GM23338 (cell line): ENCODE results near the gene HNF1A. TPM values are rescaled to one million over a fixed set of nuclear protein-coding genes. Genes with fewer than 3 reads are reported as not detected.

ENCODE experiments used
- ATAC-seq: fragments of 200-7000 bp; cut with Tn5 transposase; 3 replicates; pipeline ENCODE4 v1.9.1; 2020
- DNase-seq: peaks from one replicate; pipeline ENCODE4 v3.0.0-alpha.2; 2015; ENCODE audit warnings: low spot score
- H2AFZ ChIP-seq: fragments of 200-600 bp; sonication (generic); 2 replicates; pipeline ENCODE4 v1.8.0; 2016; ENCODE audit warnings: antibody characterized with exemption, mild to moderate bottlenecking, moderate library complexity
- H3F3A ChIP-seq: fragments of 200-600 bp; sonication (generic); replicated peaks from 2 replicates; pipeline ENCODE4 v1.8.0; 2017; ENCODE audit warnings: antibody characterized with exemption, mixed run types, low read depth
- H3K27ac ChIP-seq: fragments of 200-600 bp; sonication (generic); 2 replicates; pipeline ENCODE4 v1.6.1; 2016; ENCODE audit warnings: low read depth
- H3K27me3 ChIP-seq: fragments of 200-600 bp; sonication (generic); 2 replicates; pipeline ENCODE4 v1.8.0; 2016; ENCODE audit warnings: mild to moderate bottlenecking, mixed run types, moderate library complexity; ENCODE audit not compliant: insufficient read depth
- H3K36me3 ChIP-seq: fragments of 200-600 bp; sonication (generic); 2 replicates; pipeline ENCODE4 v1.8.0; 2016; ENCODE audit warnings: mild to moderate bottlenecking; ENCODE audit not compliant: insufficient read depth
- H3K4me1 ChIP-seq: fragments of 200-600 bp; sonication (generic); 2 replicates; pipeline ENCODE4 v1.8.0; 2016; ENCODE audit warnings: mild to moderate bottlenecking, moderate library complexity; ENCODE audit not compliant: insufficient read depth
- H3K4me2 ChIP-seq: fragments of 200-600 bp; sonication (generic); 2 replicates; pipeline ENCODE4 v1.7.1; 2017; ENCODE audit warnings: mixed run types
- H3K4me3 ChIP-seq: fragments of 200-600 bp; sonication (generic); 2 replicates; pipeline ENCODE4 v1.6.1; 2016; ENCODE audit warnings: mixed run types
- H3K79me2 ChIP-seq: fragments of 200-600 bp; sonication (generic); replicated peaks from 2 replicates; pipeline ENCODE4 v1.8.0; 2017; ENCODE audit warnings: mild to moderate bottlenecking; ENCODE audit not compliant: insufficient read depth
- H3K9me2 ChIP-seq: fragments of 200-600 bp; sonication (generic); 2 replicates; pipeline ENCODE4 v1.8.0; 2017; ENCODE audit not compliant: insufficient read depth
- H4K20me1 ChIP-seq: fragments of 200-600 bp; sonication (generic); replicated peaks from 2 replicates; pipeline ENCODE4 v1.8.0; 2017; ENCODE audit warnings: mild to moderate bottlenecking; ENCODE audit not compliant: insufficient read depth
- H3K27ac Mint-ChIP-seq: 2 replicates; pipeline ENCODE4 v1.8.0; 2020; ENCODE audit warnings: inconsistent platforms, mild to moderate bottlenecking, moderate library complexity, mixed read lengths
- H3K27me3 Mint-ChIP-seq: 3 replicates; pipeline ENCODE4 v1.8.0; 2022; ENCODE audit warnings: low read depth, mild to moderate bottlenecking, moderate library complexity, mixed read lengths, inconsistent platforms; ENCODE audit not compliant: insufficient read depth, poor library complexity
- H3K36me3 Mint-ChIP-seq: 3 replicates; pipeline ENCODE4 v1.8.0; 2021; ENCODE audit warnings: low read depth, mild to moderate bottlenecking, inconsistent platforms, moderate library complexity, mixed read lengths
- H3K4me1 Mint-ChIP-seq: 3 replicates; pipeline ENCODE4 v1.8.0; 2020; ENCODE audit warnings: mild to moderate bottlenecking, inconsistent platforms, mixed read lengths
- H3K4me3 Mint-ChIP-seq: 3 replicates; pipeline ENCODE4 v1.8.0; 2021; ENCODE audit warnings: moderate library complexity, mild to moderate bottlenecking, inconsistent platforms, mixed read lengths
- H3K9me3 Mint-ChIP-seq: 3 replicates; pipeline ENCODE4 v1.8.0; 2020; ENCODE audit warnings: moderate library complexity, mild to moderate bottlenecking, inconsistent platforms, mixed read lengths
- CREB1 ChIP-seq: fragments of 250-450 bp; sonication (Bioruptor Pico); IDR thresholded peaks from 2 replicates; pipeline ENCODE4 v1.5.0; 2020; ENCODE audit warnings: low read depth, mild to moderate bottlenecking, moderate library complexity
- EZH2 ChIP-seq: fragments of 200-600 bp; sonication (generic); IDR thresholded peaks from one replicate; pipeline ENCODE4 v1.8.0; 2017; ENCODE audit warnings: antibody characterized with exemption, mild to moderate bottlenecking, low read depth; ENCODE audit not compliant: unreplicated experiment
- EZH2phosphoT487 ChIP-seq: fragments of 200-600 bp; sonication (generic); IDR thresholded peaks from one replicate; pipeline ENCODE4 v1.8.1; 2018; ENCODE audit warnings: antibody characterized with exemption; ENCODE audit not compliant: unreplicated experiment
- JUNB ChIP-seq: IDR thresholded peaks from one replicate; pipeline ENCODE4 v1.6.1; 2016; ENCODE audit warnings: antibody characterized with exemption; ENCODE audit not compliant: unreplicated experiment
- NANOG ChIP-seq: IDR thresholded peaks from 2 replicates; pipeline ENCODE4 v1.6.1; 2016; ENCODE audit warnings: antibody characterized with exemption, borderline replicate concordance
- POLR2AphosphoS5 ChIP-seq: IDR thresholded peaks from 2 replicates; pipeline ENCODE4 v1.6.1; 2016; ENCODE audit warnings: antibody characterized with exemption, low read depth
- ZNF114 ChIP-seq: fragments of 250-450 bp; sonication (Bioruptor Pico); IDR thresholded peaks from 2 replicates; pipeline ENCODE4 v1.5.0; 2020; ENCODE audit warnings: mild to moderate bottlenecking, moderate library complexity
- ZNF331 ChIP-seq: fragments of 250-450 bp; sonication (Bioruptor Pico); IDR thresholded peaks from 2 replicates; pipeline ENCODE4 v1.5.0; 2020; ENCODE audit warnings: low read depth, mild to moderate bottlenecking, moderate library complexity
- polyA plus RNA-seq: library from polyadenylated mRNA; unstranded; fragments of >200 nt; fragmentation: Nextera tagmentation; extraction: Ambion mirVana; gene quantifications from 2 replicates; pipeline ENCODE4 v1.2.1, GENCODE V29; 2016
- total RNA-seq: library from RNA; depleted of rRNA; stranded (reverse); fragments of >200 nt; shearing (Covaris generic); gene quantifications from 2 replicates; pipeline ENCODE4 v1.2.3, GENCODE V29; 2014
- TF ChIP-seq, protein P1 (sequence below): IDR thresholded peaks from one replicate; pipeline ENCODE4 v1.6.1; 2018; ENCODE audit warnings: antibody characterized with exemption; ENCODE audit not compliant: unreplicated experiment
- TF ChIP-seq, protein P2 (sequence below): IDR thresholded peaks from 2 replicates; pipeline ENCODE4 v1.6.1; 2016; ENCODE audit warnings: antibody characterized with exemption
- TF ChIP-seq, protein P3 (sequence below), 2 experiments: fragments of 200-600 bp in 1 of 2; sonication (generic) in 1 of 2; conservative IDR thresholded peaks; 2 replicates each; pipeline versions ENCODE4 v1.5.1 to v1.6.1; 2016 to 2017; ENCODE audit warnings: antibody characterized with exemption in 2 of 2, low read depth in 2 of 2, mild to moderate bottlenecking in 2 of 2, moderate library complexity in 1 of 2
- TF ChIP-seq, protein P4 (sequence below): fragments of 250-450 bp; sonication (Bioruptor Pico); IDR thresholded peaks from 2 replicates; pipeline ENCODE4 v1.5.0; 2020; ENCODE audit warnings: mild to moderate bottlenecking, moderate library complexity

Gene HNF1A
- total and polyA plus RNA-seq, 2 experiments from 2014 or later: 0.11 TPM; not detected in 1

DNA sequence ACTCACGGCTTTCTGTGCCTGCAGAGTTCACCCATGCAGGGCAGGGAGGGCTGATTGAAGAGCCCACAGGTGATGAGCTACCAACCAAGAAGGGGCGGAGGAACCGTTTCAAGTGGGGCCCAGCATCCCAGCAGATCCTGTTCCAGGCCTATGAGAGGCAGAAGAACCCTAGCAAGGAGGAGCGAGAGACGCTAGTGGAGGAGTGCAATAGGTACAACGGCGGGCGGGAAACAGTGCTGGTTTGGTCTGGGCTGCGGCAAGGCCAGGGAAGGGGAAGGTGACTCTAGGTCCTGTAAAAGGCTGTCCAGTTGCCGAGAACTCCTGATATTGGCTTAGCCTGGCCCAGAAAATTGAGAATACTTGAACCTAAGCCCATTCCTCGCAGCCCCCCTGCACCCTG, 15.2 kb downstream of the HNF1A start (continued):
- TF ChIP-seq, protein P1, sequence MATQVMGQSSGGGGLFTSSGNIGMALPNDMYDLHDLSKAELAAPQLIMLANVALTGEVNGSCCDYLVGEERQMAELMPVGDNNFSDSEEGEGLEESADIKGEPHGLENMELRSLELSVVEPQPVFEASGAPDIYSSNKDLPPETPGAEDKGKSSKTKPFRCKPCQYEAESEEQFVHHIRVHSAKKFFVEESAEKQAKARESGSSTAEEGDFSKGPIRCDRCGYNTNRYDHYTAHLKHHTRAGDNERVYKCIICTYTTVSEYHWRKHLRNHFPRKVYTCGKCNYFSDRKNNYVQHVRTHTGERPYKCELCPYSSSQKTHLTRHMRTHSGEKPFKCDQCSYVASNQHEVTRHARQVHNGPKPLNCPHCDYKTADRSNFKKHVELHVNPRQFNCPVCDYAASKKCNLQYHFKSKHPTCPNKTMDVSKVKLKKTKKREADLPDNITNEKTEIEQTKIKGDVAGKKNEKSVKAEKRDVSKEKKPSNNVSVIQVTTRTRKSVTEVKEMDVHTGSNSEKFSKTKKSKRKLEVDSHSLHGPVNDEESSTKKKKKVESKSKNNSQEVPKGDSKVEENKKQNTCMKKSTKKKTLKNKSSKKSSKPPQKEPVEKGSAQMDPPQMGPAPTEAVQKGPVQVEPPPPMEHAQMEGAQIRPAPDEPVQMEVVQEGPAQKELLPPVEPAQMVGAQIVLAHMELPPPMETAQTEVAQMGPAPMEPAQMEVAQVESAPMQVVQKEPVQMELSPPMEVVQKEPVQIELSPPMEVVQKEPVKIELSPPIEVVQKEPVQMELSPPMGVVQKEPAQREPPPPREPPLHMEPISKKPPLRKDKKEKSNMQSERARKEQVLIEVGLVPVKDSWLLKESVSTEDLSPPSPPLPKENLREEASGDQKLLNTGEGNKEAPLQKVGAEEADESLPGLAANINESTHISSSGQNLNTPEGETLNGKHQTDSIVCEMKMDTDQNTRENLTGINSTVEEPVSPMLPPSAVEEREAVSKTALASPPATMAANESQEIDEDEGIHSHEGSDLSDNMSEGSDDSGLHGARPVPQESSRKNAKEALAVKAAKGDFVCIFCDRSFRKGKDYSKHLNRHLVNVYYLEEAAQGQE: no peak

DNA sequence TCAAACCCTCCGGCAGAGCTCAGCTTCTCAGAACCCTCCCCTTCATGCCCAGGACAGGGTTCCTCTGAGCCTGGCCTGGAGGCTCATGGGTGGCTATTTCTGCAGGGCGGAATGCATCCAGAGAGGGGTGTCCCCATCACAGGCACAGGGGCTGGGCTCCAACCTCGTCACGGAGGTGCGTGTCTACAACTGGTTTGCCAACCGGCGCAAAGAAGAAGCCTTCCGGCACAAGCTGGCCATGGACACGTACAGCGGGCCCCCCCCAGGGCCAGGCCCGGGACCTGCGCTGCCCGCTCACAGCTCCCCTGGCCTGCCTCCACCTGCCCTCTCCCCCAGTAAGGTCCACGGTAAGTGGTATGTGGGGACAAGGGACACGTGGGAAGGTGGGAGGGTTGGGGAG, 15.7 kb downstream of the HNF1A start:
- Histone ChIP-seq H2AFZ (no peak overlapping the region), H3K4me1 (no peaks in the 10 kb centered on the region), H3K79me2 (no peaks in the 10 kb centered on the region), H3K4me3 (no peak overlapping the region), H3K4me2 (no peak overlapping the region), H4K20me1 (no peaks in the 10 kb centered on the region), H3K27ac (no peak overlapping the region), H3F3A (no peaks in the 10 kb centered on the region), H3K36me3 (no peaks in the 10 kb centered on the region), H3K27me3 (no peaks in the 10 kb centered on the region), H3K9me2 (no peaks in the 10 kb centered on the region)
- Mint-ChIP-seq H3K27me3 (peaks cover 6% of the 10 kb centered on the region), H3K36me3 (no peaks in the 10 kb centered on the region; the same call in 2 of the 3 replicates), H3K4me1 (no peaks in the 10 kb centered on the region), H3K9me3 (peaks cover 4% of the 10 kb centered on the region; the same call in 1 of the 3 replicates), H3K4me3 (no peak overlapping the region), H3K27ac (no peak overlapping the region)
- no peak for DNase-seq
- no peak for ATAC-seq
- TF ChIP-seq EZH2phosphoT487: no peak
- no peak for TF ChIP-seq CREB1 (CRISPR knock-in tag)
- TF ChIP-seq EZH2: no peak
- TF ChIP-seq, protein P2, sequence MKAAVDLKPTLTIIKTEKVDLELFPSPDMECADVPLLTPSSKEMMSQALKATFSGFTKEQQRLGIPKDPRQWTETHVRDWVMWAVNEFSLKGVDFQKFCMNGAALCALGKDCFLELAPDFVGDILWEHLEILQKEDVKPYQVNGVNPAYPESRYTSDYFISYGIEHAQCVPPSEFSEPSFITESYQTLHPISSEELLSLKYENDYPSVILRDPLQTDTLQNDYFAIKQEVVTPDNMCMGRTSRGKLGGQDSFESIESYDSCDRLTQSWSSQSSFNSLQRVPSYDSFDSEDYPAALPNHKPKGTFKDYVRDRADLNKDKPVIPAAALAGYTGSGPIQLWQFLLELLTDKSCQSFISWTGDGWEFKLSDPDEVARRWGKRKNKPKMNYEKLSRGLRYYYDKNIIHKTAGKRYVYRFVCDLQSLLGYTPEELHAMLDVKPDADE: no peak
- TF ChIP-seq NANOG: no peak
- no peak for TF ChIP-seq POLR2AphosphoS5
- TF ChIP-seq JUNB: no peak
- no peak for TF ChIP-seq ZNF114 (CRISPR knock-in tag)
- TF ChIP-seq, protein P3, sequence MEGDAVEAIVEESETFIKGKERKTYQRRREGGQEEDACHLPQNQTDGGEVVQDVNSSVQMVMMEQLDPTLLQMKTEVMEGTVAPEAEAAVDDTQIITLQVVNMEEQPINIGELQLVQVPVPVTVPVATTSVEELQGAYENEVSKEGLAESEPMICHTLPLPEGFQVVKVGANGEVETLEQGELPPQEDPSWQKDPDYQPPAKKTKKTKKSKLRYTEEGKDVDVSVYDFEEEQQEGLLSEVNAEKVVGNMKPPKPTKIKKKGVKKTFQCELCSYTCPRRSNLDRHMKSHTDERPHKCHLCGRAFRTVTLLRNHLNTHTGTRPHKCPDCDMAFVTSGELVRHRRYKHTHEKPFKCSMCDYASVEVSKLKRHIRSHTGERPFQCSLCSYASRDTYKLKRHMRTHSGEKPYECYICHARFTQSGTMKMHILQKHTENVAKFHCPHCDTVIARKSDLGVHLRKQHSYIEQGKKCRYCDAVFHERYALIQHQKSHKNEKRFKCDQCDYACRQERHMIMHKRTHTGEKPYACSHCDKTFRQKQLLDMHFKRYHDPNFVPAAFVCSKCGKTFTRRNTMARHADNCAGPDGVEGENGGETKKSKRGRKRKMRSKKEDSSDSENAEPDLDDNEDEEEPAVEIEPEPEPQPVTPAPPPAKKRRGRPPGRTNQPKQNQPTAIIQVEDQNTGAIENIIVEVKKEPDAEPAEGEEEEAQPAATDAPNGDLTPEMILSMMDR (conservative IDR thresholded peaks at IDR 0.05; ENCODE audit: low read depth in 2 of 2): no peak
- no peak for TF ChIP-seq ZNF331 (CRISPR knock-in tag)
- TF ChIP-seq, protein P4, sequence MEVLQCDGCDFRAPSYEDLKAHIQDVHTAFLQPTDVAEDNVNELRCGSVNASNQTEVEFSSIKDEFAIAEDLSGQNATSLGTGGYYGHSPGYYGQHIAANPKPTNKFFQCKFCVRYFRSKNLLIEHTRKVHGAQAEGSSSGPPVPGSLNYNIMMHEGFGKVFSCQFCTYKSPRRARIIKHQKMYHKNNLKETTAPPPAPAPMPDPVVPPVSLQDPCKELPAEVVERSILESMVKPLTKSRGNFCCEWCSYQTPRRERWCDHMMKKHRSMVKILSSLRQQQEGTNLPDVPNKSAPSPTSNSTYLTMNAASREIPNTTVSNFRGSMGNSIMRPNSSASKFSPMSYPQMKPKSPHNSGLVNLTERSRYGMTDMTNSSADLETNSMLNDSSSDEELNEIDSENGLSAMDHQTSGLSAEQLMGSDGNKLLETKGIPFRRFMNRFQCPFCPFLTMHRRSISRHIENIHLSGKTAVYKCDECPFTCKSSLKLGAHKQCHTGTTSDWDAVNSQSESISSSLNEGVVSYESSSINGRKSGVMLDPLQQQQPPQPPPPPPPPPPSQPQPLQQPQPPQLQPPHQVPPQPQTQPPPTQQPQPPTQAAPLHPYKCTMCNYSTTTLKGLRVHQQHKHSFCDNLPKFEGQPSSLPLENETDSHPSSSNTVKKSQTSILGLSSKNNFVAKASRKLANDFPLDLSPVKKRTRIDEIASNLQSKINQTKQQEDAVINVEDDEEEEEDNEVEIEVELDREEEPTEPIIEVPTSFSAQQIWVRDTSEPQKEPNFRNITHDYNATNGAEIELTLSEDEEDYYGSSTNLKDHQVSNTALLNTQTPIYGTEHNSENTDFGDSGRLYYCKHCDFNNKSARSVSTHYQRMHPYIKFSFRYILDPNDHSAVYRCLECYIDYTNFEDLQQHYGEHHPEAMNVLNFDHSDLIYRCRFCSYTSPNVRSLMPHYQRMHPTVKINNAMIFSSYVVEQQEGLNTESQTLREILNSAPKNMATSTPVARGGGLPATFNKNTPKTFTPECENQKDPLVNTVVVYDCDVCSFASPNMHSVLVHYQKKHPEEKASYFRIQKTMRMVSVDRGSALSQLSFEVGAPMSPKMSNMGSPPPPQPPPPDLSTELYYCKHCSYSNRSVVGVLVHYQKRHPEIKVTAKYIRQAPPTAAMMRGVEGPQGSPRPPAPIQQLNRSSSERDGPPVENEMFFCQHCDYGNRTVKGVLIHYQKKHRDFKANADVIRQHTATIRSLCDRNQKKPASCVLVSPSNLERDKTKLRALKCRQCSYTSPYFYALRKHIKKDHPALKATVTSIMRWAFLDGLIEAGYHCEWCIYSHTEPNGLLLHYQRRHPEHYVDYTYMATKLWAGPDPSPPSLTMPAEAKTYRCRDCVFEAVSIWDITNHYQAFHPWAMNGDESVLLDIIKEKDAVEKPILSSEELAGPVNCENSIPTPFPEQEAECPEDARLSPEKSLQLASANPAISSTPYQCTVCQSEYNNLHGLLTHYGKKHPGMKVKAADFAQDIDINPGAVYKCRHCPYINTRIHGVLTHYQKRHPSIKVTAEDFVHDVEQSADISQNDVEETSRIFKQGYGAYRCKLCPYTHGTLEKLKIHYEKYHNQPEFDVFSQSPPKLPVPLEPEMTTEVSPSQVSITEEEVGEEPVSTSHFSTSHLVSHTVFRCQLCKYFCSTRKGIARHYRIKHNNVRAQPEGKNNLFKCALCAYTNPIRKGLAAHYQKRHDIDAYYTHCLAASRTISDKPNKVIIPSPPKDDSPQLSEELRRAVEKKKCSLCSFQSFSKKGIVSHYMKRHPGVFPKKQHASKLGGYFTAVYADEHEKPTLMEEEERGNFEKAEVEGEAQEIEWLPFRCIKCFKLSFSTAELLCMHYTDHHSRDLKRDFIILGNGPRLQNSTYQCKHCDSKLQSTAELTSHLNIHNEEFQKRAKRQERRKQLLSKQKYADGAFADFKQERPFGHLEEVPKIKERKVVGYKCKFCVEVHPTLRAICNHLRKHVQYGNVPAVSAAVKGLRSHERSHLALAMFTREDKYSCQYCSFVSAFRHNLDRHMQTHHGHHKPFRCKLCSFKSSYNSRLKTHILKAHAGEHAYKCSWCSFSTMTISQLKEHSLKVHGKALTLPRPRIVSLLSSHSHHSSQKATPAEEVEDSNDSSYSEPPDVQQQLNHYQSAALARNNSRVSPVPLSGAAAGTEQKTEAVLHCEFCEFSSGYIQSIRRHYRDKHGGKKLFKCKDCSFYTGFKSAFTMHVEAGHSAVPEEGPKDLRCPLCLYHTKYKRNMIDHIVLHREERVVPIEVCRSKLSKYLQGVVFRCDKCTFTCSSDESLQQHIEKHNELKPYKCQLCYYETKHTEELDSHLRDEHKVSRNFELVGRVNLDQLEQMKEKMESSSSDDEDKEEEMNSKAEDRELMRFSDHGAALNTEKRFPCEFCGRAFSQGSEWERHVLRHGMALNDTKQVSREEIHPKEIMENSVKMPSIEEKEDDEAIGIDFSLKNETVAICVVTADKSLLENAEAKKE: no peak
